Uterus (tissue), 2 donors: ENCODE results near the gene NLGN1.

Experiments
- CTCF ChIP-seq, 4 experiments: fragments of 200-600 bp in 2 of 4; fragments of 450-650 bp in 2 of 4; sonication (generic) in 2 of 4; IDR thresholded peaks; one replicate each; pipeline ENCODE4 v1.5.1; 2016 to 2019; ENCODE audit warnings: antibody characterized with exemption in 4 of 4, mild to moderate bottlenecking in 2 of 4, moderate library complexity in 1 of 4
- POLR2A ChIP-seq, 2 donors: fragments of 450-650 bp; IDR thresholded peaks; one replicate each; pipeline ENCODE4 v1.6.1; 2016; ENCODE audit warnings: antibody characterized with exemption in 2 of 2, mild to moderate bottlenecking in 1 of 2, moderate library complexity in 1 of 2

GRCh38 chr3:174035328-174035886 lies 637.9 kb downstream of the NLGN1 start:
- TF ChIP-seq POLR2A (IDR thresholded peaks at IDR 0.05) (no peak), CTCF (IDR thresholded peaks at IDR 0.05) (no peak)
